H9 (cell line): ENCODE data around the gene SERPINE2. TPM values are rescaled to one million over a fixed set of nuclear protein-coding genes. Genes with fewer than 3 reads are reported as not detected.

ENCODE experiments used
- DNase-seq: peaks from one replicate; pipeline ENCODE4 v3.0.0-alpha.2; 2017
- H2AFZ ChIP-seq: one replicate; pipeline ENCODE4 v1.6.1; 2013; ENCODE audit warnings: mild to moderate bottlenecking, low read length, control low read depth, moderate library complexity
- H2AK5ac ChIP-seq: 2 replicates; pipeline ENCODE4 v1.6.1; 2013; ENCODE audit warnings: low read length, control low read depth, mixed read lengths; ENCODE audit not compliant: insufficient read length
- H2BK120ac ChIP-seq: one replicate; pipeline ENCODE4 v1.6.1; 2013; ENCODE audit warnings: low read depth, mild to moderate bottlenecking, low read length, control low read depth, inconsistent platforms; ENCODE audit not compliant: poor library complexity, severe bottlenecking
- H2BK12ac ChIP-seq: 2 replicates; pipeline ENCODE4 v1.6.1; 2013; ENCODE audit warnings: low read length, control low read depth, mixed read lengths, low read depth; ENCODE audit not compliant: insufficient read length
- H2BK15ac ChIP-seq: 2 replicates; pipeline ENCODE4 v1.6.1; 2013; ENCODE audit warnings: low read depth, low read length, control low read depth
- H2BK20ac ChIP-seq: one replicate; pipeline ENCODE4 v1.6.1; 2013; ENCODE audit warnings: low read depth, mild to moderate bottlenecking, low read length, control low read depth, inconsistent platforms; ENCODE audit not compliant: poor library complexity, severe bottlenecking
- H2BK5ac ChIP-seq: 2 replicates; pipeline ENCODE4 v1.6.1; 2013; ENCODE audit warnings: low read length, control low read depth, mixed read lengths; ENCODE audit not compliant: insufficient read length
- H3K14ac ChIP-seq: 2 replicates; pipeline ENCODE4 v1.6.1; 2013; ENCODE audit warnings: low read length, control low read depth; ENCODE audit not compliant: insufficient read depth
- H3K18ac ChIP-seq: 2 replicates; pipeline ENCODE4 v1.6.1; 2013; ENCODE audit warnings: low read depth, mild to moderate bottlenecking, mixed read lengths, low read length, control low read depth; ENCODE audit not compliant: insufficient read length
- H3K23ac ChIP-seq: 2 replicates; pipeline ENCODE4 v1.6.1; 2013; ENCODE audit warnings: low read length, control low read depth, mixed read lengths, low read depth; ENCODE audit not compliant: insufficient read length
- H3K23me2 ChIP-seq: 2 replicates; pipeline ENCODE4 v1.6.1; 2013; ENCODE audit warnings: low read depth, mild to moderate bottlenecking, mixed read lengths, low read length, control low read depth; ENCODE audit not compliant: insufficient read length, poor library complexity, severe bottlenecking
- H3K27ac ChIP-seq: 2 replicates; pipeline ENCODE4 v1.5.1; 2013; ENCODE audit warnings: low read length, control low read depth, mixed read lengths, low read depth; ENCODE audit not compliant: insufficient read length
- H3K27me3 ChIP-seq: 2 replicates; pipeline ENCODE4 v1.6.1; 2013; ENCODE audit warnings: low read length, control low read depth, inconsistent platforms; ENCODE audit not compliant: insufficient read depth
- H3K4ac ChIP-seq: 2 replicates; pipeline ENCODE4 v1.6.1; 2013; ENCODE audit warnings: low read depth, mild to moderate bottlenecking, control low read depth, inconsistent platforms, low read length, moderate library complexity
- H3K4me1 ChIP-seq: 2 replicates; pipeline ENCODE4 v1.6.1; 2013; ENCODE audit warnings: low read length, control low read depth, inconsistent platforms; ENCODE audit not compliant: insufficient read depth
- H3K4me2 ChIP-seq: 2 replicates; pipeline ENCODE4 v1.6.1; 2013; ENCODE audit warnings: low read length, control low read depth, mixed read lengths; ENCODE audit not compliant: insufficient read length, insufficient read depth
- H3K56ac ChIP-seq: 2 replicates; pipeline ENCODE4 v1.6.1; 2013; ENCODE audit warnings: low read depth, mild to moderate bottlenecking, mixed read lengths, low read length, control low read depth; ENCODE audit not compliant: insufficient read length
- H3K79me1 ChIP-seq: 2 replicates; pipeline ENCODE4 v1.6.1; 2013; ENCODE audit warnings: low read depth, mild to moderate bottlenecking, moderate library complexity, low read length, control low read depth, inconsistent platforms; ENCODE audit not compliant: insufficient read depth, poor library complexity, severe bottlenecking
- H3K79me2 ChIP-seq: 2 replicates; pipeline ENCODE4 v1.6.1; 2013; ENCODE audit warnings: low read length, control low read depth, inconsistent platforms; ENCODE audit not compliant: insufficient read depth
- H3K9ac ChIP-seq: 2 replicates; pipeline ENCODE4 v1.6.1; 2013; ENCODE audit warnings: low read length, control low read depth, mixed read lengths; ENCODE audit not compliant: insufficient read length; ENCODE audit errors: extremely low read depth
- H3K9me3 ChIP-seq: one replicate; pipeline ENCODE4 v1.6.1; 2013; ENCODE audit warnings: low read depth, low read length, inconsistent platforms; ENCODE audit not compliant: control insufficient read depth
- H3T11ph ChIP-seq: one replicate; pipeline ENCODE4 v1.6.1; 2013; ENCODE audit warnings: mild to moderate bottlenecking, low read length, control low read depth, inconsistent platforms
- H4K20me1 ChIP-seq: one replicate; pipeline ENCODE4 v1.6.1; 2013; ENCODE audit not compliant: control insufficient read depth, insufficient read length, insufficient read depth
- H4K5ac ChIP-seq: 2 replicates; pipeline ENCODE4 v1.6.1; 2013; ENCODE audit warnings: low read depth, mild to moderate bottlenecking, mixed read lengths, low read length, control low read depth; ENCODE audit not compliant: insufficient read length
- H4K8ac ChIP-seq: replicated peaks from 2 replicates; pipeline ENCODE4 v1.6.1; 2013; ENCODE audit warnings: low read length, control low read depth, mixed read lengths, low read depth; ENCODE audit not compliant: insufficient read length
- H4K91ac ChIP-seq: 2 replicates; pipeline ENCODE4 v1.6.1; 2013; ENCODE audit warnings: low read depth, mild to moderate bottlenecking, moderate library complexity, mixed read lengths, low read length, control low read depth; ENCODE audit not compliant: insufficient read length
- H3K27ac Mint-ChIP-seq, 3 experiments: 2 replicates in 2 of 3; 3 replicates in 1 of 3; pipeline ENCODE4 v1.8.0; 2020 to 2021; ENCODE audit warnings: mixed read lengths in 3 of 3, mild to moderate bottlenecking in 1 of 3, moderate library complexity in 1 of 3
- H3K27me3 Mint-ChIP-seq: 2 replicates; pipeline ENCODE4 v1.8.0; 2021; ENCODE audit warnings: low read depth, mild to moderate bottlenecking, moderate library complexity, mixed read lengths
- H3K36me3 Mint-ChIP-seq, 3 experiments: 2 replicates in 2 of 3; 3 replicates in 1 of 3; pipeline ENCODE4 v1.8.0; 2020 to 2021; ENCODE audit warnings: low read depth in 3 of 3, mixed read lengths in 3 of 3; ENCODE audit not compliant: insufficient read depth in 1 of 3
- H3K4me1 Mint-ChIP-seq, 2 experiments: 2 replicates each; pipeline ENCODE4 v1.8.0; 2020; ENCODE audit warnings: mixed read lengths in 2 of 2
- H3K4me3 Mint-ChIP-seq, 2 experiments: 2 replicates in 1 of 2; 3 replicates in 1 of 2; pipeline ENCODE4 v1.8.0; 2020 to 2021; ENCODE audit warnings: mild to moderate bottlenecking in 2 of 2, mixed read lengths in 2 of 2, moderate library complexity in 1 of 2
- H3K9me3 Mint-ChIP-seq, 2 experiments: 2 replicates in 1 of 2; 3 replicates in 1 of 2; pipeline ENCODE4 v1.8.0; 2020; ENCODE audit warnings: mild to moderate bottlenecking in 2 of 2, mixed read lengths in 2 of 2, moderate library complexity in 1 of 2
- CTCF ChIP-seq: fragments of 200-600 bp; sonication (generic); conservative IDR thresholded peaks from 3 replicates; pipeline ENCODE4 v1.8.0; 2021; ENCODE audit warnings: antibody characterized with exemption, mild to moderate bottlenecking
- WGBS: extraction: QIAGEN DNeasy Blood & Tissue Kit; methylation state at CpG from one replicate; pipeline ENCODE4 v1.1.7; 2013; ENCODE audit warnings: missing lambda C conversion rate, low lambda C conversion rate, mixed read lengths; ENCODE audit not compliant: insufficient read length; ENCODE audit errors: extremely low coverage; 5-methylcytosine and 5-hydroxymethylcytosine counted together
- total RNA-seq: library from RNA; stranded (reverse); gene quantifications from 2 replicates; pipeline ENCODE4 v1.2.1, GENCODE V29; 2021

The SERPINE2 gene
- total RNA-seq, 1 experiment from 2014 or later, result 40.0 TPM

GRCh38 chr2:224046752-224047151 lies 7.7 kb upstream of the SERPINE2 start:
- Histone ChIP-seq H3K27me3 (no peaks in the 10 kb centered on the region), H2BK5ac (no peak overlapping the region), H4K5ac (no peak overlapping the region), H3K4ac (no peak overlapping the region), H2BK12ac (no peak overlapping the region), H3K14ac (no peak overlapping the region), H3K23ac (no peak overlapping the region), H3K27ac (no peak overlapping the region), H3T11ph (no peak overlapping the region), H2AFZ (no peak overlapping the region), H2BK20ac (no peak overlapping the region), H2AK5ac (no peak overlapping the region), H3K4me1 (no peaks in the 10 kb centered on the region), H3K79me2 (no peaks in the 10 kb centered on the region), H4K8ac (no peak overlapping the region), H3K79me1 (no peaks in the 10 kb centered on the region), H2BK15ac (no peak overlapping the region), H3K9me3 (no peaks in the 10 kb centered on the region), H3K56ac (no peak overlapping the region), H3K4me2 (no peak overlapping the region), H3K18ac (no peak overlapping the region), H3K23me2 (no peaks in the 10 kb centered on the region), H2BK120ac (no peak overlapping the region), H4K91ac (no peak overlapping the region), H3K9ac (no peak overlapping the region), H4K20me1 (no peaks in the 10 kb centered on the region)
- no peak overlapping the region for H3K27ac Mint-ChIP-seq
- TF ChIP-seq CTCF, result no peak
- no peak for DNase-seq
- peaks cover 27% of the 10 kb centered on the region for H3K27me3 Mint-ChIP-seq
- no peaks in the 10 kb centered on the region for H3K36me3 Mint-ChIP-seq
- no CpG with 5 or more reads among the region's 3 CpGs for WGBS
- no peaks in the 10 kb centered on the region for H3K9me3 Mint-ChIP-seq
- H3K4me3 Mint-ChIP-seq, result no peak overlapping the region
- H3K4me1 Mint-ChIP-seq, result peaks cover 2 to 4% of the 10 kb centered on the region in 2 experiments; a peak in 2 of 4 replicates
